DND-41 (cell line): ENCODE data around the gene SPACA7.

Experiments used
- ATAC-seq: fragments of 200-7000 bp; cut with Tn5 transposase; 3 replicates; pipeline ENCODE4 v1.9.1; 2021; ENCODE audit warnings: low read depth; ENCODE audit not compliant: insufficient read depth
- DNase-seq: peaks from one replicate; pipeline ENCODE4 v3.0.0-alpha.2; 2020
- H2AFZ ChIP-seq: 2 replicates; pipeline ENCODE4 v1.6.0; 2012; ENCODE audit warnings: low read depth, low read length
- H3K27ac ChIP-seq: 2 replicates; pipeline ENCODE4 v1.5.1; 2012; ENCODE audit warnings: low read length, inconsistent platforms
- H3K27me3 ChIP-seq: fragments of 200-600 bp; sonication (generic); 2 replicates; pipeline ENCODE4 v1.6.0; 2012; ENCODE audit warnings: low read length, mild to moderate bottlenecking, inconsistent platforms; ENCODE audit not compliant: insufficient read depth, poor library complexity
- H3K36me3 ChIP-seq: 2 replicates; pipeline ENCODE4 v1.5.1; 2012; ENCODE audit warnings: low read length, inconsistent platforms; ENCODE audit not compliant: insufficient read depth
- H3K4me1 ChIP-seq: 2 replicates; pipeline ENCODE4 v1.5.1; 2012; ENCODE audit warnings: mild to moderate bottlenecking, low read length; ENCODE audit not compliant: insufficient read depth
- H3K4me2 ChIP-seq: 2 replicates; pipeline ENCODE4 v1.6.0; 2012; ENCODE audit warnings: mild to moderate bottlenecking, moderate library complexity, low read length, inconsistent platforms; ENCODE audit not compliant: insufficient read depth
- H3K4me3 ChIP-seq, 2 experiments: fragments of 200-600 bp in 1 of 2; shearing (Covaris generic) in 1 of 2; 2 replicates each; pipeline ENCODE4 v1.5.1; 2012 to 2016; ENCODE audit warnings: inconsistent platforms in 2 of 2, low read length in 2 of 2, mild to moderate bottlenecking in 2 of 2, low read depth in 1 of 2, moderate library complexity in 1 of 2
- H3K79me2 ChIP-seq: 2 replicates; pipeline ENCODE4 v1.6.0; 2012; ENCODE audit warnings: low read length, inconsistent platforms; ENCODE audit not compliant: insufficient read depth
- H3K9ac ChIP-seq: 2 replicates; pipeline ENCODE4 v1.6.0; 2012; ENCODE audit warnings: low read depth, mild to moderate bottlenecking, inconsistent platforms, low read length, moderate library complexity
- H3K9me3 ChIP-seq: 2 replicates; pipeline ENCODE4 v1.5.1; 2012; ENCODE audit warnings: low read length, moderate library complexity, mild to moderate bottlenecking, inconsistent platforms; ENCODE audit not compliant: insufficient read depth, severe bottlenecking
- H4K20me1 ChIP-seq: 2 replicates; pipeline ENCODE4 v1.6.0; 2012; ENCODE audit warnings: low read length; ENCODE audit not compliant: insufficient read depth
- EZH2 ChIP-seq: IDR thresholded peaks from 3 replicates; pipeline ENCODE4 v1.6.1; 2012; ENCODE audit warnings: borderline replicate concordance, low read depth, mild to moderate bottlenecking, moderate library complexity, low read length, inconsistent platforms; ENCODE audit not compliant: severe bottlenecking
- TF ChIP-seq, protein P1 (sequence below): IDR thresholded peaks from 2 replicates; pipeline ENCODE4 v1.5.1; 2012; ENCODE audit warnings: borderline replicate concordance, low read length, moderate library complexity, mild to moderate bottlenecking; ENCODE audit not compliant: poor library complexity, severe bottlenecking; ENCODE audit errors: extremely low read depth

Gene SPACA7

DNA sequence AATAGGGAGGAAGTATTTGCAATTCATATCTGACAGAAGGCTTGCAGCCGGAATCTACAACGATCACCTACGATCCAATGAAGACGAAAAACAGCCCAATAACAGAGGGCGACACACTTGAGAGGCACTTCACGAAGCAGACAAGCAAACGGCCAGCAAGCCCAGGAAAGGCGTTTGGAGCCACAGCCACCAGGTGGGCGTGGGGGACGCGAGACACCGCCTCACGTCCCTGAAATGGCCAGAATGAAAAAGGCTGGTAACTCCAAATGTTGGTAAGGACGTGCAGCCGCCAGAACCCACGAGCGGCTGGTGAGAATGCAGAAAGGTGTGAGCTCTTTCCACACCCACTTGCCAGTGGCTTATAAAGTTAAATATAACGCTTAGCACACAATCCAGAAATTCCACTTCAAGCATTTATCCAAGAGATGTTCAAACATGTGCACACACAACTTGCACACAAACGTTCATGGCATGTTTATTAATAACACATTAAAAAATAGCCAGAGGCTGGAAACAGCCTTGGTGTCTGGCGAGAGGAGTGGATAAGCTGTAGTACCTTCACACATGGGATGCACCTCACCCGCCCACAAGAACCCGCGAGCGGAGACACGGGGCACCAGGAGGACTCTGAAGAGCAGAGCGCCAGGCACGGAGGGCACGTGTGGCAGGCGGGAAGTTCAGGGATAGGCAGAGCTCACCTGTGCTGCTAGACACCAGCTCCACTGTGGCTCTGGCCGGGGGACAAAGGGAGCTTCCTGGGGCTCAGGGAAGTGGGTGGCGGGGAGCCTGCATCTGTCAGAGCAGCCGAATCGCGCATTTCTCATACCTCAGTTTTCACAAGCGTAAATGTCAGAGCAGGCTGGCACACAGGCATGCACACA is 89.3 kb downstream of the SPACA7 start:
- no peaks in the 10 kb centered on the region for H3K36me3 ChIP-seq
- DNase-seq, result no peak
- no peak for TF ChIP-seq EZH2
- TF ChIP-seq, protein P1, sequence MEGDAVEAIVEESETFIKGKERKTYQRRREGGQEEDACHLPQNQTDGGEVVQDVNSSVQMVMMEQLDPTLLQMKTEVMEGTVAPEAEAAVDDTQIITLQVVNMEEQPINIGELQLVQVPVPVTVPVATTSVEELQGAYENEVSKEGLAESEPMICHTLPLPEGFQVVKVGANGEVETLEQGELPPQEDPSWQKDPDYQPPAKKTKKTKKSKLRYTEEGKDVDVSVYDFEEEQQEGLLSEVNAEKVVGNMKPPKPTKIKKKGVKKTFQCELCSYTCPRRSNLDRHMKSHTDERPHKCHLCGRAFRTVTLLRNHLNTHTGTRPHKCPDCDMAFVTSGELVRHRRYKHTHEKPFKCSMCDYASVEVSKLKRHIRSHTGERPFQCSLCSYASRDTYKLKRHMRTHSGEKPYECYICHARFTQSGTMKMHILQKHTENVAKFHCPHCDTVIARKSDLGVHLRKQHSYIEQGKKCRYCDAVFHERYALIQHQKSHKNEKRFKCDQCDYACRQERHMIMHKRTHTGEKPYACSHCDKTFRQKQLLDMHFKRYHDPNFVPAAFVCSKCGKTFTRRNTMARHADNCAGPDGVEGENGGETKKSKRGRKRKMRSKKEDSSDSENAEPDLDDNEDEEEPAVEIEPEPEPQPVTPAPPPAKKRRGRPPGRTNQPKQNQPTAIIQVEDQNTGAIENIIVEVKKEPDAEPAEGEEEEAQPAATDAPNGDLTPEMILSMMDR, result no peak

DNA sequence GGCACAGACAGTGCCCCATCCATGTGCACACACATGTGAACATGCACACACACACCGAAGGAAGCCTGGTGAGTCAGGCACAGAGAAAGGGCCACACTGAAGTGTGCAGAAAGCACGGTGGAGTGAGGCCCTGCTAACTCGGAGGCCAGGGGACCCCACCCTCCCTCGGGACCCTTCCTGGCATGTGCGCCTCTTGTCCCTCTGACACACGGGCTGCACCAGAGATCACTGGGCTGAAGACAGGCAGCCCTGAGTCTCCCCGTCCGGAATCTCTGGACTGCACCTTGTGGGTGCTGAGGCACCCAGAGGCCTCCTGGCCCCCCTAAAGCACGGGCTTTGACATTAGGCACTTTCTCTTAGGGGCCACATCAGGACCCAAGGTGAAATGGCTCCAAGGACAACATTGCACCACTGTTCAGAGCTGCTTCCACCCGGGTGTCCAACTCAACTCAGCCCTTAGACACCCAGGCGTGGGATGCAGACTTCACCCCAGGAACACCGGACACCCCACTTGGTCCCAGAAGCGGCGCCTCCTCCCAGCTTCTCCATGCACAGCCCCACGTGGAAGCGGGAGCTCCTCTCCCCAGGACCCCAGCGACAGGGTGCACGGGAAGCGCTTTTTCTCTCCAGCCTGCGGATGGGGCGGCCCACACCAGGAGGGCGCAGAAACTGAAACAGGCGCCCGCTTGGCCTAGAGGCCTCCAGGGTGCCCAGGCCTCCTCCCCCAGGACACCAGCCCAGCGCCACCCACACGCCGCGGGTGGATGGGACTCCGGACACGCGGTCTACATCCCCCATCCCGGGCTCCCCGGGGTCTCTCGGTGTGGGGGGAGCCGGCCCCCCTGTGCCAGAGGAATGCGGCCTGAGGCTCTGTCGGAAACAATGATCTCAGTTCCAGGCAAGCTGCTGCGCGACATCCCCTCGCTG is 90.2 kb downstream of the SPACA7 start:
- H3K4me1 ChIP-seq, result no peaks in the 10 kb centered on the region
- no peaks in the 10 kb centered on the region for H3K36me3 ChIP-seq
- H3K4me2 ChIP-seq, result no peak overlapping the region
- H3K9me3 ChIP-seq, result no peaks in the 10 kb centered on the region
- H3K27ac ChIP-seq, result no peak overlapping the region
- ATAC-seq (no peak), DNase-seq (no peak)
- no peak for TF ChIP-seq EZH2
- TF ChIP-seq, protein P1, result no peak
- no peaks in the 10 kb centered on the region for H3K79me2 ChIP-seq
- H4K20me1 ChIP-seq, result no peaks in the 10 kb centered on the region
- H2AFZ ChIP-seq, result no peak overlapping the region
- no peak overlapping the region for H3K9ac ChIP-seq
- H3K4me3 ChIP-seq, result no peak overlapping the region
- H3K27me3 ChIP-seq, result no peaks in the 10 kb centered on the region

More for the DNA sequence above, 89.3 kb downstream of the SPACA7 start:
- H3K4me3 ChIP-seq, result no peak overlapping the region
- no peaks in the 10 kb centered on the region for H3K9me3 ChIP-seq
- H3K4me2 ChIP-seq, result no peak overlapping the region
- ATAC-seq, result no peak
- H3K79me2 ChIP-seq, result no peaks in the 10 kb centered on the region
- no peaks in the 10 kb centered on the region for H3K27me3 ChIP-seq
- no peak overlapping the region for H2AFZ ChIP-seq
- H3K27ac ChIP-seq, result no peak overlapping the region
- no peak overlapping the region for H3K9ac ChIP-seq
- no peaks in the 10 kb centered on the region for H3K4me1 ChIP-seq
- no peaks in the 10 kb centered on the region for H4K20me1 ChIP-seq

GRCh38 chr13:112467236-112467635 is 91.1 kb downstream of the SPACA7 start:
- Histone ChIP-seq H2AFZ (no peak overlapping the region), H3K27me3 (no peaks in the 10 kb centered on the region), H3K9me3 (no peaks in the 10 kb centered on the region), H3K4me2 (no peak overlapping the region), H3K79me2 (no peaks in the 10 kb centered on the region), H3K4me1 (no peaks in the 10 kb centered on the region), H4K20me1 (no peaks in the 10 kb centered on the region), H3K4me3 (no peak overlapping the region), H3K9ac (no peak overlapping the region), H3K36me3 (no peaks in the 10 kb centered on the region), H3K27ac (no peak overlapping the region)
- ATAC-seq, result no peak
- no peak for DNase-seq
- TF ChIP-seq, protein P1, result no peak
- no peak for TF ChIP-seq EZH2
